ENCODE measurements around the gene COLEC12. TPM values are rescaled to one million over a fixed set of nuclear protein-coding genes. Genes with fewer than 3 reads are reported as not detected.

Gene COLEC12
- total and polyA plus RNA-seq, 2 experiments from 2014 or later = 19.4 to 25.9 TPM

GRCh38 chr18:433298-433697 lies 67.2 kb downstream of the COLEC12 start:
- 80 to 86% methylated on average over 3 of the region's 3 CpGs for WGBS, 2 experiments (ENCODE audit: low coverage in 1 of 2, low lambda C conversion rate in 2 of 2, missing lambda C conversion rate in 2 of 2)
- H3K27me3 ChIP-seq (replicated peaks; ENCODE audit: insufficient read depth) = no peaks in the 10 kb centered on the region
- TF ChIP-seq EZH2 (IDR thresholded peaks at IDR 0.05; ENCODE audit: insufficient read depth, poor library complexity, severe bottlenecking) (no peak), EZH2phosphoT487 (IDR thresholded peaks at IDR 0.05; ENCODE audit: insufficient read depth, low read depth) (no peak)

GRCh38 chr18:432791-433190 lies 67.7 kb downstream of the COLEC12 start:
- Histone ChIP-seq H3F3A (ENCODE audit: insufficient read depth) (peaks cover 16% of the 10 kb centered on the region; the same call in 1 of the 2 replicates), H2AFZ (no peak overlapping the region), H3K4me2 (ENCODE audit: unreplicated experiment) (no peak overlapping the region), H3K27ac (no peak overlapping the region), H3K9me3 (ENCODE audit: low read depth) (no peaks in the 10 kb centered on the region), H3K4me3 (no peak overlapping the region), H3K27me3 (replicated peaks; ENCODE audit: insufficient read depth) (no peaks in the 10 kb centered on the region), H3K79me2 (ENCODE audit: insufficient read depth) (no peaks in the 10 kb centered on the region), H4K20me1 (ENCODE audit: insufficient read depth) (no peaks in the 10 kb centered on the region), H3K4me1 (ENCODE audit: insufficient read depth) (peaks cover 15% of the 10 kb centered on the region), H3K9me2 (ENCODE audit: insufficient read depth) (no peaks in the 10 kb centered on the region), H3K9ac (no peak overlapping the region), H3K36me3 (ENCODE audit: low read depth) (no peaks in the 10 kb centered on the region)
- WGBS, 2 experiments (ENCODE audit: low coverage in 1 of 2, low lambda C conversion rate in 2 of 2, missing lambda C conversion rate in 2 of 2) = 95 to 99% methylated on average over 4 of the region's 4 CpGs
- no peak for DNase-seq
- TF ChIP-seq EZH2phosphoT487 (IDR thresholded peaks at IDR 0.05; ENCODE audit: insufficient read depth, low read depth) = no peak
- TF ChIP-seq EZH2 (IDR thresholded peaks at IDR 0.05; ENCODE audit: insufficient read depth, poor library complexity, severe bottlenecking) = no peak
- in situ Hi-C loops (cut with MboI) = no loop called here

More at GRCh38 chr18:433298-433697, 67.2 kb downstream of the COLEC12 start:
- Histone ChIP-seq H2AFZ (no peak overlapping the region), H3K27ac (no peak overlapping the region), H3K4me1 (ENCODE audit: insufficient read depth) (peaks cover 15% of the 10 kb centered on the region), H3K36me3 (ENCODE audit: low read depth) (no peaks in the 10 kb centered on the region), H3K4me3 (no peak overlapping the region), H3K9me2 (ENCODE audit: insufficient read depth) (no peaks in the 10 kb centered on the region), H3F3A (ENCODE audit: insufficient read depth) (peaks cover 14% of the 10 kb centered on the region; the same call in 1 of the 2 replicates), H3K4me2 (ENCODE audit: unreplicated experiment) (no peak overlapping the region), H3K79me2 (ENCODE audit: insufficient read depth) (no peaks in the 10 kb centered on the region), H4K20me1 (ENCODE audit: insufficient read depth) (no peaks in the 10 kb centered on the region), H3K9me3 (ENCODE audit: low read depth) (no peaks in the 10 kb centered on the region), H3K9ac (no peak overlapping the region)
- peak; percentile 34 for DNase-seq
- in situ Hi-C loops (cut with MboI) = no loop called here

- no peak overlapping the region for H3K27ac ChIP-seq
- no peak overlapping the region for H3K4me3 ChIP-seq
- H4K20me1 ChIP-seq (ENCODE audit: insufficient read depth) = no peaks in the 10 kb centered on the region
- TF ChIP-seq EZH2phosphoT487 (IDR thresholded peaks at IDR 0.05; ENCODE audit: insufficient read depth, low read depth) = no peak
- no peak for TF ChIP-seq EZH2 (IDR thresholded peaks at IDR 0.05; ENCODE audit: insufficient read depth, poor library complexity, severe bottlenecking)
- no peaks in the 10 kb centered on the region for H3K36me3 ChIP-seq (ENCODE audit: low read depth)
- in situ Hi-C loops (cut with MboI) = no loop called here
- H3K79me2 ChIP-seq (ENCODE audit: insufficient read depth) = no peaks in the 10 kb centered on the region
- H3K4me2 ChIP-seq (ENCODE audit: unreplicated experiment) = no peak overlapping the region
- no peaks in the 10 kb centered on the region for H3K27me3 ChIP-seq (replicated peaks; ENCODE audit: insufficient read depth)
- no peak overlapping the region for H3K9ac ChIP-seq
- no peaks in the 10 kb centered on the region for H3K9me2 ChIP-seq (ENCODE audit: insufficient read depth)
- DNase-seq = peak; percentile 32
- H2AFZ ChIP-seq = no peak overlapping the region
- 13 to 21% methylated on average over 1 of the region's 1 CpG for WGBS, 2 experiments (ENCODE audit: low coverage in 1 of 2, low lambda C conversion rate in 2 of 2, missing lambda C conversion rate in 2 of 2)
- H3F3A ChIP-seq (ENCODE audit: insufficient read depth) = peaks cover 30% of the 10 kb centered on the region
- H3K4me1 ChIP-seq (ENCODE audit: insufficient read depth) = peaks cover 29% of the 10 kb centered on the region
- H3K9me3 ChIP-seq (ENCODE audit: low read depth) = no peaks in the 10 kb centered on the region
Observed at GRCh38 chr18:429030-429429, 71.5 kb downstream of the COLEC12 start.

- Histone ChIP-seq H3F3A (ENCODE audit: insufficient read depth) (peaks cover 40% of the 10 kb centered on the region), H3K4me1 (ENCODE audit: insufficient read depth) (peaks cover 35% of the 10 kb centered on the region), H3K79me2 (ENCODE audit: insufficient read depth) (no peaks in the 10 kb centered on the region), H3K36me3 (ENCODE audit: low read depth) (no peaks in the 10 kb centered on the region), H3K4me3 (no peak overlapping the region), H2AFZ (no peak overlapping the region), H3K27me3 (replicated peaks; ENCODE audit: insufficient read depth) (no peaks in the 10 kb centered on the region), H3K9ac (peak overlapping the region; percentile 36), H3K27ac (peak overlapping the region; percentile 66), H3K9me2 (ENCODE audit: insufficient read depth) (no peaks in the 10 kb centered on the region), H4K20me1 (ENCODE audit: insufficient read depth) (no peaks in the 10 kb centered on the region), H3K9me3 (ENCODE audit: low read depth) (no peaks in the 10 kb centered on the region), H3K4me2 (ENCODE audit: unreplicated experiment) (peak overlapping the region; percentile 52)
- in situ Hi-C loops (cut with MboI) = no loop called here
- DNase-seq = peak; percentile 95
- 40 to 42% methylated on average over 8 of the region's 8 CpGs for WGBS, 2 experiments (ENCODE audit: low coverage in 1 of 2, low lambda C conversion rate in 2 of 2, missing lambda C conversion rate in 2 of 2)
- TF ChIP-seq EZH2phosphoT487 (IDR thresholded peaks at IDR 0.05; ENCODE audit: insufficient read depth, low read depth) (no peak), EZH2 (IDR thresholded peaks at IDR 0.05; ENCODE audit: insufficient read depth, poor library complexity, severe bottlenecking) (no peak)
Observed at GRCh38 chr18:427005-427404, 73.5 kb downstream of the COLEC12 start.

Measured in GM23248 (cell line).